Sciatic nerve (tissue), 2 donors: ENCODE measurements around the gene TRPV6. TPM values are rescaled to one million over a fixed set of nuclear protein-coding genes. Genes with fewer than 3 reads are reported as not detected.

ENCODE experiments used
- ATAC-seq: fragments of 200-7000 bp; cut with Tn5 transposase; one replicate; pipeline ENCODE4 v1.9.1; 2020; ENCODE audit warnings: mild to moderate bottlenecking, moderate library complexity
- DNase-seq: peaks from one replicate; pipeline ENCODE4 v3.0.0-alpha.2; 2020; ENCODE audit warnings: low spot score
- intact Hi-C: fragments of 100-400 bp; cut with DNase I; formaldehyde crosslinking; loops from one replicate; pipeline ENCODE4 v1.14.2; 2022
- total RNA-seq: library from RNA; stranded (reverse); fragmentation: NEBNext Ultra II Directional; extraction: Animal tissue kit (Norgen Biotek cat#: 25700); gene quantifications from one replicate; pipeline ENCODE4 v1.2.1, GENCODE V29; 2021
- donor health status: DM: no; HTN: no; CAD: no.
- donor health status: DM: no; HTN: no; CAD: no.

The TRPV6 gene
- 0.40 TPM for total RNA-seq

GRCh38 chr7:142885311-142886230, at the start of gene TRPV6:
Gene TRPV6, minus strand, starts transcription at chr7:142885745.
- DNase-seq (no peak), ATAC-seq (no peak)
- intact Hi-C loops = no loop called here

- intact Hi-C loops = no loop called here
- DNase-seq (no peak), ATAC-seq (no peak)
Measured at GRCh38 chr7:142934056-142934455, 48.5 kb upstream of the TRPV6 start.

- no peak for ATAC-seq
- intact Hi-C loops = no loop called here
- DNase-seq = no peak
Measured at GRCh38 chr7:142933624-142934023, 48.1 kb upstream of the TRPV6 start, which contains the start of gene TRPV5. Gene TRPV5, minus strand, starts transcription at chr7:142933746. Its CDS starts 287 bp downstream, at chr7:142933459.

GRCh38 chr7:142933092-142933475, 47.5 kb upstream of the TRPV6 start:
- ATAC-seq (no peak), DNase-seq (no peak)
- intact Hi-C loops = no loop called here

GRCh38 chr7:142932386-142933091, 47.0 kb upstream of the TRPV6 start:
- DNase-seq (no peak), ATAC-seq (no peak)
- intact Hi-C loops = no loop called here

- intact Hi-C loops = no loop called here
- ATAC-seq (no peak), DNase-seq (no peak)
Measured at GRCh38 chr7:142930126-142930730, 44.7 kb upstream of the TRPV6 start.

- no peak for ATAC-seq
- intact Hi-C loops = no loop called here
Measured at GRCh38 chr7:142927949-142928348, 42.4 kb upstream of the TRPV6 start.

GRCh38 chr7:142927085-142927745, 41.7 kb upstream of the TRPV6 start:
- intact Hi-C loops = no loop called here
- ATAC-seq = peak; percentile 42
- no peak for DNase-seq

More at GRCh38 chr7:142927949-142928348, 42.4 kb upstream of the TRPV6 start:
- no peak for DNase-seq

- DNase-seq = no peak
- ATAC-seq = no peak
- intact Hi-C loops = no loop called here
Measured at GRCh38 chr7:142925413-142925812, 39.9 kb upstream of the TRPV6 start.

- no peak for DNase-seq
- intact Hi-C loops = no loop called here
- ATAC-seq = no peak
Measured at GRCh38 chr7:142923391-142923790, 37.8 kb upstream of the TRPV6 start.

- ATAC-seq (no peak), DNase-seq (no peak)
- intact Hi-C loops = no loop called here
Measured at GRCh38 chr7:142919656-142920055, 34.1 kb upstream of the TRPV6 start.

- DNase-seq = no peak
- ATAC-seq = no peak
- intact Hi-C loops = no loop called here
Measured at GRCh38 chr7:142918901-142919300, 33.4 kb upstream of the TRPV6 start.

- no peak for ATAC-seq
- no peak for DNase-seq
- intact Hi-C loops = no loop called here
Measured at GRCh38 chr7:142917447-142917846, 31.9 kb upstream of the TRPV6 start.

- no peak for DNase-seq
- no peak for ATAC-seq
- intact Hi-C loops = no loop called here
Measured at GRCh38 chr7:142916508-142916907, 31.0 kb upstream of the TRPV6 start.

GRCh38 chr7:142915315-142915714, 29.8 kb upstream of the TRPV6 start:
- ATAC-seq = no peak
- DNase-seq = no peak
- intact Hi-C loops = no loop called here

- intact Hi-C loops = no loop called here
- DNase-seq = no peak
- no peak for ATAC-seq
Measured at GRCh38 chr7:142914121-142914520, 28.6 kb upstream of the TRPV6 start.

- intact Hi-C loops = no loop called here
- no peak for ATAC-seq
- no peak for DNase-seq
Measured at GRCh38 chr7:142913566-142913965, 28.0 kb upstream of the TRPV6 start.

- ATAC-seq (no peak), DNase-seq (no peak)
- intact Hi-C loops = no loop called here
Measured at GRCh38 chr7:142913051-142913450, 27.5 kb upstream of the TRPV6 start.

GRCh38 chr7:142910481-142910880, 24.9 kb upstream of the TRPV6 start:
- ATAC-seq (no peak), DNase-seq (no peak)
- intact Hi-C loops = no loop called here
